GM19438 (cell line): ENCODE measurements around the gene CASK.

Experiments
- ATAC-seq: cut with Tn5 transposase; IDR thresholded peaks from one replicate; pipeline ENCODE4 v1.9.1; 2021; ENCODE audit warnings: low read depth; ENCODE audit not compliant: unreplicated experiment

Gene CASK, protein sequence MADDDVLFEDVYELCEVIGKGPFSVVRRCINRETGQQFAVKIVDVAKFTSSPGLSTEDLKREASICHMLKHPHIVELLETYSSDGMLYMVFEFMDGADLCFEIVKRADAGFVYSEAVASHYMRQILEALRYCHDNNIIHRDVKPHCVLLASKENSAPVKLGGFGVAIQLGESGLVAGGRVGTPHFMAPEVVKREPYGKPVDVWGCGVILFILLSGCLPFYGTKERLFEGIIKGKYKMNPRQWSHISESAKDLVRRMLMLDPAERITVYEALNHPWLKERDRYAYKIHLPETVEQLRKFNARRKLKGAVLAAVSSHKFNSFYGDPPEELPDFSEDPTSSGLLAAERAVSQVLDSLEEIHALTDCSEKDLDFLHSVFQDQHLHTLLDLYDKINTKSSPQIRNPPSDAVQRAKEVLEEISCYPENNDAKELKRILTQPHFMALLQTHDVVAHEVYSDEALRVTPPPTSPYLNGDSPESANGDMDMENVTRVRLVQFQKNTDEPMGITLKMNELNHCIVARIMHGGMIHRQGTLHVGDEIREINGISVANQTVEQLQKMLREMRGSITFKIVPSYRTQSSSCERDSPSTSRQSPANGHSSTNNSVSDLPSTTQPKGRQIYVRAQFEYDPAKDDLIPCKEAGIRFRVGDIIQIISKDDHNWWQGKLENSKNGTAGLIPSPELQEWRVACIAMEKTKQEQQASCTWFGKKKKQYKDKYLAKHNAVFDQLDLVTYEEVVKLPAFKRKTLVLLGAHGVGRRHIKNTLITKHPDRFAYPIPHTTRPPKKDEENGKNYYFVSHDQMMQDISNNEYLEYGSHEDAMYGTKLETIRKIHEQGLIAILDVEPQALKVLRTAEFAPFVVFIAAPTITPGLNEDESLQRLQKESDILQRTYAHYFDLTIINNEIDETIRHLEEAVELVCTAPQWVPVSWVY

DNA sequence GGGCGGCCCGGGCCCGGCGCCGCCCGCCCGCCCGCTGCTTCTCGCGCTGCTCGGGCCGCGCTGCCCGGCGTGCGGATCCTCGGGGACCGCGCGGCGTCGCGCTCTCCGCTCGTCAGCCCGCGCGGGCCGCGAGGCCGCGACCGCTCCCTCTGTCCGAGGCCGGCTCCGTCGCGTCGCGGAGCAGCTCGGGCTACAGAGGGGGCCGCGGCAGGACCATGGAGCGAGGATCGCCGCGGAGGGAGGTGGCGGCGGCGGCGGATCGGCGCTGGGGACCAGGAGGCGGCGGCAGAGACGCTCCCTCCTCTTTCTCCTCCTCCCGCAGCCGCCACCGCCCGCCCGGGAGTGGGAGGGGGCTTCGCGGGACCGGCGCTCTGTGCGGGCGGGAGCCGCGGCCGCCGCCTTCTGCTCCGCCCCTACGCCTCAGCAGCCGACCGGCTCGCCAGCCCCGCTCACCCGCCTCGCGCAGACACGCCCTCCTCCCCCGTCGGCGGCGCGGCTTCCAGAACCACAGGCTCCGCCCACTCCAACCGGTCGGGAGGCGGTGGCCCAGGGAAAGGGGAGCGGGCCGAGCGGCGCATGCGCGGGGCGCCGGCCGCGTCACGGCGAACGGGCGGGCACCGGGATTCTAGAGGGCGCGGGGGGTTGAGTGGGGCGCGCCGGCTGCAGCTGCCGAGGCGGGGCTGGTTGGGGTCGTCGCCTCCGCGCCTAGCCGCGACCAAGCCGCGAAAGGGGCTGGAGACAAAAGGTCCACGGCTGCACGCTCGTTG is at the start of gene CASK:
TSS of gene CASK (minus strand) at position 344 of the 767 bp plus-strand sequence. CDS start 566 bp downstream, outside the sequence.
- peak; percentile 83 for ATAC-seq

DNA sequence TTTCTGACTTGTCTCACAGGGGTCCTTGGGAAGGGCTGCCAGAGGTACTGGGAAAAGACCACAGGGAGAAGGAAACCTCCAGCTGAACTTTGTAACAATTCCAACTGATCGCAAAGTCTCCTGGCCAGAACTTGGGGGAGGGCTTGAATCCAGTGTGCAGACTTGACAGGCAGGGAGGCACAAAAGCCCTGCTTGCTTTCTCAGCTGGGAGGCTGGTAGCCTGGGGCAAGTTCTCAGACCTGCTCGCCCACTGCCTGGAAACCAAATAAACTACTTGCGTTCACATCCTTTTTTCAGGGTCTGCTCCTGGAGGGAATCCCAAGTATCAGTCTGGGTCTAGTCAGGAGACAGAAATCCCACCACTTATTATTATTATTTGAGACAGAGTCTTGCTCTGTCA is 48.0 kb upstream of the CASK start:
- ATAC-seq: no peak

- no peak for ATAC-seq
Measured at GRCh38 chrX:41970419-41970818, 47.1 kb upstream of the CASK start.

- no peak for ATAC-seq
Measured at GRCh38 chrX:41963348-41963747, 40.0 kb upstream of the CASK start.

DNA sequence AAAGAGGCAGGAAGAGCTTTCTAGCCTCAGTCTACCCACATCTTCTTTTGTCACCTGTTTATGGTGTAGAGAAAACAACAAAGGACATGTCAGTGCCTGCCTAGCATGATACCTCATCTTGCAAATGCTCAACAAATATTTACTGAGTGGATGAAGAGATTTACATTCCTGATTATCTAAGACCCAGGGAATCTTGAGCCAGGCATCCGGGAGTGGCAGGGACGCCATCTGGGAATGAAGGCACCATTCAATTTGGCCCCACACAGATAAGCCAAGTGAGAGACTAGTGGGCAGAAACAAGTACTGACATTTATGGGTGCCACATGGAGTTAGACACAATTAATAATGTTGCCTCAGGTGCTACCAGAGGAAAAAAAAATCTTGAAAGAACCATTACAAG is 36.8 kb upstream of the CASK start:
- ATAC-seq: no peak

DNA sequence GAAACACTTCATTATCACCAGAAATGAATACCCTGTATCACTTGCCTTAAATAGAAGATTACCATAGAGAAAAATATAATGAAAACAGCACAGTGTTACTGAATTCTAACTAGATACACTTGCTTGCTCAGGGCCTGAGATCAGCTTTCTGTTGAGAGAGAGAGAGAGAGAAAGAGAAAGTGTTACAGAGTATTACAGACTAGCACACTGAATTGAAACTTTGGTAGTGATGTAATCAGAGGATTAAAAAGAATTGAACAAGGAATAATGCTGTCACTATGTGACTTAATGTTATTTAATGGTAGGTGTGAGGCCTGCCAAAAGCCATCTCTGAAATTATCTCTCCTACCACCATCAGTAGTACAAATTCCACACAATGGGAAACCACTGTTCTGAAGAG is 35.5 kb upstream of the CASK start:
- no peak for ATAC-seq

DNA sequence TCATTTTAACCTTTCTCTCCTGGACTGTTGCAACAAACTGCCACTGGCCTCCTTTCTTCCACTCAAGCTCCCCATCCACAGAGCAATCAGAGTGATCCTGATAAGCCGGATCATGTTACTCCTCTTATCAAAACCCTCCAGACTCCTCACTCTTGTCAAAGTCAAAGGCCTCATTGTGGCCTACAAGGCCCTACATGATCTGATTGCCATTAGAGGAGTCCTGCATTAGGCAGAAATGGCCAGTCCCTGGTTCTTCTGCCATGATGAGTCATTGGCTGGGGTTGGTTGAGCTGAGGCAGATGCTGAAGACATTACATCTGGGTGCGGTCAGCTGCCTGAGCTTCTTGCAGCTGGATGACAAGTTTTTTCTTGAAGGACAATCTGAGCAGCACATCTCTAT is 32.7 kb upstream of the CASK start:
- ATAC-seq: no peak

- ATAC-seq: no peak
Measured at GRCh38 chrX:41952102-41952501, 28.7 kb upstream of the CASK start.

GRCh38 chrX:41946989-41947612 is 23.7 kb upstream of the CASK start:
- no peak for ATAC-seq

GRCh38 chrX:41946235-41946634 is 22.9 kb upstream of the CASK start:
- ATAC-seq: no peak

DNA sequence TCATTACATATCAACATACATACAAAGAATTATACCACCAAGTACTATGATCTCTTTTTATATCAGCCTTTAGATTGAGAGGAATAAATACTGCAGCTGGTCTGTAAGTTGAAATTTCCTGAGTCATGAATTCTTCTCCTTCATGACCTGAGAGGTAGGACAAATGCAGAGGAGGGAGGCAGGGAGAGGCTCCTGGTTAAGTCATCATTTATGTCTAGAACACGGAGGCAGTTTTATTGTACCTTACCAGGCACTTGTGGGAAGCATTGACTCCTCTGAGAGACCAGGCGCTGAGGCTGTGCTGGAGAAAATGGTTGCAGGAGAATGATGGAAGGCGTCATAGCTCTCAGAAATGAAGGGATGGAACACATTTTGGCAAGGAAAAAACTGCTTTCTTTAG is 12.5 kb upstream of the CASK start:
- no peak for ATAC-seq

DNA sequence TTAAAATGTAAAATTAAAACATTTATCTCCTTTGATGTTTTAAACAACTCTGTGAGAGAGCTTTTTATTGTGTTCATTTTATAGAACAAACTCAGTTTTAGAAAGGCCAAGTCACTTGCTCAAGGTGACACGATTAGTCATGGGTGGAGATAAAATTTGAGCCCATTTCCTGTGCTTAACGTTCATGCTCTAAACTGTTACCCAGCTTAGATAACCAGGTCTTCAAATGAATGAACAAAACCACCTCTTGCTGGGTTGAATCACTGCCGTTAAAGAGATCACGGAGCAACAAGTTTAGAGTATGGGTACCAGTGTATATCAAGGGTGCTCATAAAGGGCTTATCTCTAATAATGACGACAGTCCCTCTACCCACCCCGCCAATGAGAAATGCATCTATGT is 10.2 kb upstream of the CASK start:
- ATAC-seq: no peak

GRCh38 chrX:41932885-41933284 is 9.5 kb upstream of the CASK start:
- ATAC-seq: no peak

DNA sequence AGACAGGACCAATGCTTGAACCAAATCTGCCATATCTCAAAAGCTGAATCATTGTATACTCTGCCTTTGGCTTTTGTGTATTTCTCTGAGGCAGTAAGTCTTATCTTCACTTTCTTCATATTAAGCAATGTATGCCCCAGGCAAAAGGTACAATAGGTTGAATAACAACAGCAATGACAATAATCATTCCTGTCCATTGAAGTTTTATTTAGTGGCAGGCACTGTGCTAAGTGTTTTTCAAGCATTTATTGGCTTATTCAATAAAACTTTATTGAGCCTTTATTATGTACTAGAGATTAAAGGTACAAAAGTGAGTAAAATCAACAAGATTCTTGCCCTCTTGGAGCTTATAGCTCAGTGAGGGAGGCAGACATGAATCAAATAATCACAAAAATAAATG is 8.2 kb upstream of the CASK start:
- ATAC-seq: no peak

DNA sequence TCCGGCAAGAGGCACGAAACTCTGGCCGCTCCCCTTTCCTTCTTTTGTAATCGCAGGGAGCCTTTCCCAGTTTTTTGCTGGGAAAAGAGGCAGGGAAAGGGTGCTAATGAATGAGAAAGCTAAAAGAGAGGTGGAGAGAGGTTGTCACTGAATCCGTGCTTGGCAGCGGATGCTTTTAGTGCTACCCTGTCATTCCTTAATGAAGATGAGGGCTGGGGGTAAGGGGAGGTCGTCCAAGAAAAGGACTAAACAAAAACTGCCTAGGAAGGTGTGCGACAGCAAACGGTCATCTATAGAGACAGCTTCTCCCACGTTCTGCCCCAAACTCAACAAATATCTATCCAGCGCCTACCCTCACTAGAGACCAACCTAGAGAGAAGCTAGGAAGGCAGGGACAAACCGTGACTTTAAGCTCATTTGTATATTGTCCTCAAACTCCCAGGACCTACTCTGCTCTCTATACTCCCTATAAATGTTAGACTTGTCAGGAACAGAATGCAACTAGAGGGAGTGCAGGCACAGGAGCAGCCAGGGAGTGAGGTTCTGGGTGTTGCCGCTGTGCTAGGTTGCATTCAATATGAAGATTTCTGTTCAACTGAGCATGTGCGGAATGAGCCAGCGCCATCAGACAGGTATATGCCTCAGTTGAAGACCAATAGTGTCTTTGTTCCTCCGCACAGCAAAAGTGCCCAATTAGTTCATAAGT is 777 bp upstream of the CASK start:
- ATAC-seq: no peak

GRCh38 chrX:41922431-41923151 is 763 bp downstream of the CASK start:
- peak; percentile 12 for ATAC-seq

- ATAC-seq: no peak
Measured at GRCh38 chrX:41921492-41922430, 1.6 kb downstream of the CASK start.

- no peak for ATAC-seq
Measured at GRCh38 chrX:41919870-41920269, 3.5 kb downstream of the CASK start.
